Measurements from ENCODE around the gene SHTN1.

Gene SHTN1

DNA sequence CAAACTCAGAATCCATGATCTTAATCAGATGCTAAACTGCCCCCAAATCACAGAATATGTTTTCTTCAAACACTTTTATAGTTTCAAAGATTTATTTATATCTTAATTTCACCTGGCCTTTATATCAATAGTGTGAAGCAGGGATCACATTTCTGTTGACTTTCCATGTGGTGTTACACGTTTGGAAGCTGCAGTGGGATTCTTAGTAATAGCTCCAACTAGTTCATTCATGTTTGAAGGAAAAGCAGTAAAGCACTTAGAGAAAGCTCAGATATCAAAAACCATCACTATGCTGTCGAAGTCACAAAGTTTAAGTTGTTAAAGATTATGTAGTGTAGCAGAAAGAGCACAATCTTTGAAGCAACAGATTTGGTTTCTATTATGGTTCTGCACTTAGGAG lies 138.9 kb downstream of the SHTN1 start:
- no peak for DNase-seq

- DNase-seq = no peak
Measured at GRCh38 chr10:116864436-116864835, 140.6 kb downstream of the SHTN1 start.

DNA sequence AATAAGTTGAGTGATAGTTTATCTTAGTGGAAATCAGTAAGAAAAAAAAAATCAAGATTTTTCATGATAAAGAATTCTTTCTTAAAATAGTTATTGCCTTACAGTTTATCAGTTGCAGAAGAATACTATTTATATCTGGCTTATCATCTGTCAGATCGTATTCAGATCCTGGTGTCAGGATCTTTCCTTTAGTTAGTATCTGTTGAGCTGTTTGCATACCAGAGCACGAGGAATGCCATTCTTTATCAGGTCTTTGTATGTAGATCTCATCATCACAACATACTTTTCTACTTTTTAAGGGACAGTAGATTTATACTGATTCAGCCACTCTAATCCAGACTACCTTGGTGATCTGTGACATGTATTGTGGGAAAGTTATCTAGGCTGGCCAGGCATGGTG lies 143.2 kb downstream of the SHTN1 start:
- DNase-seq = no peak

DNA sequence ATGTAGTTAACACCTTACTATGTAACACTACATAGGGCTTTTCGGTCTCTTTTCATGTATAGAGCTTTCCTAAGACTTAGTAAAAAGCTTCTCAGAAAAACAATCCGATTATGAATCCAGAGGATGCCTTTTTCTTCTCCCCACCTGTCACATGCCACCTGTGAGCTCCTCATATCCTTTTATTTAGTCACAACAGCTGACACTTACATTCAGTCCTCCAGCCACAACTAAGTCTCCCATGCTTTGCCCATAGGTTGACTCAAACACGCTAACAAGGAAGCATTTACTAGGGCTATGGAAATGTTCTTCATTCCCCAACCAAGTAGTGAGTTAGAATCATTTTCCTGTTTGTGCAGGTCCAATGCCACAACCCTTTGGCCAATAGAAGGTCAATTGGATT lies 147.8 kb downstream of the SHTN1 start:
- DNase-seq = no peak

DNA sequence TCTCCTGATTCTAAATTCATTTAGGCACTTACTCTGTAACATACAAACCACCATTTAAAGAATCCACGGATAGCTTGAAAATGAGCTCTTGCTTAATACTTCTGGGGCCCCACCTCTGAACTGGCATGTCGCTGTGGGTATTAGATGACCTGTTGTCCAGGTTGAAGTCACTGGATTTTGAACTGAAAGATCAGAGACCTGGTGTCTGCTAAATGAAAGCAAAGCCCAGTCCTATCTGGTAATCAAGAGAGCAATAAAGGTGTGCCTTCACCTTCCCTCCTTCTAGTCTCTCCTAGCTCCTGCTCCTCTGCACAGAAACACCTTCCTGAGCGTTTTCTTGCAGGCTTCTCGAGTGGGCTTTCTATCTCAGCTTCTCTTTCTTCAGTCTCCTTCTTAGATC lies 151.3 kb downstream of the SHTN1 start:
- no peak for DNase-seq

- no peak for DNase-seq
Measured at GRCh38 chr10:116853287-116853686, 151.7 kb downstream of the SHTN1 start.

DNA sequence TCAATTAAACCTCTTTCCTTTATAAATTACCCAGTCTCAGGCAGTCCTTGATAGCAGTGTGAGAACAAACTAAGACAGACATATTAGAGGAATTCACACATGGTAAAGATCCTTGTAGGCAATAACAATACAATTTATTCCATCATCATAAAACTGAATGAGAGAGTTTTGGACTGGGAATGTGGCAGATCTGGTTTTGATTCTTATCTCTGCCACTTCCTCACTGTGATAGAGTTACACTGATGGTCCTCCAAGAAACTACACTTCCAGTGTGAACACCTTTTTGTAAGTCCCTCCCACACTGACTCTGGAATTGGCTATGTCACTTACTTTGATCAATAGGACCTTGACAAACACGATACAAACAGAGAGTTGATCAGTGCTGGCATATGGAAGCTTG lies 152.7 kb downstream of the SHTN1 start:
- DNase-seq = no peak

- no peak for DNase-seq
Measured at GRCh38 chr10:116850058-116850611, 154.9 kb downstream of the SHTN1 start.

DNA sequence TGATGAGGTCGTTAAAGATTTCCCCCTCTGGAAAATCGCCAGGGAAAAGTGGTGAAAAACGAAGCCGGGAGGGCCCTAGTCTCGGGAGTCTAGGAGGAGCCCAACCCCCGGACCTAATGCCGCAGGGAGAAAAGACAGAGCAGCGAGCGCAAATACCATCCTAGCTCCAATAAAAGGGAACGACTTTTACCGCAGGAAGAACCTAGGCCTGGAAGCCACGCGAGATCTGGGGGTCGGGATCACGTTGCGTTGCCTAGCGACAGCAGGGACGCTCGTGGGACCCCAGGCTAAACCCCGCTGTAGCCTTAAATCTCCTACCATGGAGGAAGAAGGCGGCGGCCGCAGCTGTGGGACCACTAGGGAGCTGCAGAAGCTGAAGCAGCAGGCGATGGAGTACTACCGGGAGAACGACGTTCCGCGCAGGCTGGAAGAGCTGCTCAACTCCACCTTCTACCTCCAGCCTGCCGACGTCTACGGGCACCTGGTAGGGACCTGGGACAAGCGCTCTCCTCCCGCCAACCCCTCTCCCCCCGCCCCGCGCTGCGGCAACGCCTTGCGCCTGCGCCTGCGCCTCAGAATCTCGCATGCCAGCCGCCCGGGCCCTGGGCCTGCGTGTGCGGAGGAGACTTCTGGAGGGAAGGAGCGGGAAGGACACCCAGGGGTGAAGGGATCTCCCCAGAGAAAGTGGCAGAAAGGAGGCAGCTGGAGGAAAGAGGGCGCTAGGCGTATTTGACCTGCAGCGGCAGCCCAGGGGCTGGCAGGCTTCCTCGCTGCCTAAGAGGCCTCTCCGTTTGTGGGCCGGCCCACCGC lies 155.5 kb downstream of the SHTN1 start, which contains the start of gene ENO4:
TSS of gene ENO4 (plus strand) at position 252 of the 810 bp plus-strand sequence. CDS start at position 320, 68 bp downstream.
- DNase-seq = peak; percentile 47

- DNase-seq = no peak
Measured at GRCh38 chr10:116848944-116849247, 156.1 kb downstream of the SHTN1 start.

DNA sequence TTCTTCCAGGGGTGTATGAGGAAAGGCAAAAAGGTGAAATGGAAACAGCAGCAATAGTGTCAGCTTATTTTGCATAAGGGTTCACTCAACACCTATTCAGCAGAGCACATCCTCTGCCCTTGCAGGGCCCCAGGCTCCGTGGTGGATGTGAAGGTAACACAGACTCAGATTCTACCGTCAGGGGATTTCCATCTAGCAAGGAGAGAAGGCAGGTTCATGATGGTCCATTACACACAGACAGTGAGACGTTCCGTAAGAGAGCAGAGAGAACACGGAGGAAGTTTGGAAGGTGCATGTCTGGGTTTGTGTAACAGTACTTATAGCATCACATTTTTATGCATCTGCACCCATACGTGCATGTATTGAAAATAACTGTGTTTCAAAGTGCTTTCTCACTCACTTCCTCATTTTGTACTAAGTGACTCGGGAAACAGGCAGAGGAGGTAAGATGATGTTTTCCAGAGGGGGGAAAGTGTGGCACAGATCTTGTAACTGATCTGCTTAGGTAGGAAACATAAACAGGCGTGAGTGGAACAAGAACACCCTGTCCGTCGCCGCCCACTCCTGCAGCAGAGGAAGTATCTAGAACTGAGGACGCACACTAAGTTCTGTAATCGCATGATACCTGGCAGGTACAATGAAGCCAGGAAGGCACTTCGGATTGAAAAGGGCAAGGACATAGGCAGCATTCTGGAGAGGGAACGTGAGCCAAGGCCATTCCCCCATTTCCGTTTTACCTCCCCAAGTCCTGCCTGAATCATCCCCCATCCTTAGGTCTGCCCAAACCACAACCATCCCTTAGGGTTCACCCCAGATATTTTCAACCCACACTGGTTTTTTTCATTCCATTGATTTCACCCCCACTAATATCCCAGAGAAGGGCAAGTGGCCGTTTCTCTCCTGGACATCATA lies 156.7 kb downstream of the SHTN1 start:
- no peak for DNase-seq

DNA sequence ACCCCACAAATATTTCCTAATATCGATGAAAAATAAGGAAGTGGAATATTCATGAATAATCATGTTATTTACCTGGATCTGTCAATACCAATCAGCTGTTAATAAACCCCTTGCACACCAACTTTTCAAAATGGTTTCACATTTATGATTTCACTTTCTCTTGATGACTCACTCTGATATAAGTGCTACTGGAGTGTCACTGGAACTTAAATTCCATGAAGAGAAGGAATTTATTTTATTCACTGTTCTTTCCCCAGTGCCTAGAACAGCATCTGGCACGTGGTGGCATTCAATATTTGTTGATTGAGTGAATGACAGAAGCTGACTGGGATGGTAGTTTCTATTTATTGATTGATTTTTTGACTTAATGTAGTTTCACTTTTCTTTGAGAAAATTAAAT lies 159.2 kb downstream of the SHTN1 start:
- DNase-seq = no peak

DNA sequence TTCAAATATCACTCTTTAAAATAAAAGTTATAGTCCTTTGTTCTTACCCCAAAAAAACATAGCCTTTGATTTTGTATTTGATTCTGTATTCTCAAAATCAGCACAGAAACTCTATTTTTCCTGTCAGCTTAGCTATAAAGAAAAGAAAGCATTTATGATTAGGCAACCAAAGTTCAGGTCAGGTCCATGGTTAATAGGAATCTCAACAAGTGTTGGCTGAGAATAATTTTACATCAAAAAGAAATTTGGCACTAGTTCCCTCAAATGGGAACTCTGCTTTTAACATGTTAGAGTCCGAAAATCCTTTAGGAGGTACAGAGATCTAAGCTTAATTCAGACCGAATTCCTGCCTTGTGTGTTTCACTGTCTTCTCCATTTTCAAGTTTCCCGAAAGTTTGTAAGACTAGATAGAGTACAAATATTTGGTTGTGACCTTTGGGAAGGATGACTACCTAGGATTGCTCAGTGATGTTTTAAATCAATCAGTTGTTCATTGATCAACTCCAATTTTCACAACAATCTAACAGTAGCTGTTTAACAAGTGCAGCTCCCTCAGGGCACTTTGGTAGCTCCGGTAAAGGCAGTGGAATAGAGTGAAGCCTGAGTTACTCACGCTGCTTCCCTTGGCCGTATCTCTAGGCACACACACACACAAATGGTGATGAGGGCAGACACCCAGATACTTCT lies 164.5 kb downstream of the SHTN1 start:
- no peak for DNase-seq

- no peak for DNase-seq
Measured at GRCh38 chr10:116838143-116838725, 166.8 kb downstream of the SHTN1 start.

DNA sequence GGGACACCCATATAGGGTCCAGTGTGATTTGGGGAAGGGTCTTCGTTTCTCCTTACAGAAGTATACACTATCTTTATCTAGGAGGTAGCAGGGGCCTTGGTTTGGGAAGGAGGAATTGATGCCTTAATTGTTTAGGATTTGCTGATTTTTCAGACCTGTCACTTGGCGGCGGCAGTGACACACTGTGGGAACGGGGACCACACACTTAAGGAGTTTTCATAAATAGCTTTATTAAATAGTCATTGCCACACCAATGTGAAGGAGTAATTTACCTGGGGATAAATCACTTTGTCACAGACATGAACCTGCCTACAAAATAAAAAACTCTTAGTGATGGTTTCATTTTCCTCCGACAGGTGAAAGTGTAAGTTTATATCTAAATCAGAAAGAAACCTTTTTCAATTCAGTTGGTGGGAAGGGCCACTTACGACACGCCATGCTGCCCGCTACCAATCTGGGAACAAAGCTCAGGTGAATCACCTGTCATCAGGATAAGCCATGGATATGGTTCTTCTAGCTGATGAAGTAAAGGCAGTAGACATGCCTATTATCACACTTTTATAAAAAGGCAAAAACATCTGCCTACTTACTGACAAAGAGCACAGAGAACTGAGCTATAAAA lies 168.0 kb downstream of the SHTN1 start:
- DNase-seq = peak; percentile 15

DNA sequence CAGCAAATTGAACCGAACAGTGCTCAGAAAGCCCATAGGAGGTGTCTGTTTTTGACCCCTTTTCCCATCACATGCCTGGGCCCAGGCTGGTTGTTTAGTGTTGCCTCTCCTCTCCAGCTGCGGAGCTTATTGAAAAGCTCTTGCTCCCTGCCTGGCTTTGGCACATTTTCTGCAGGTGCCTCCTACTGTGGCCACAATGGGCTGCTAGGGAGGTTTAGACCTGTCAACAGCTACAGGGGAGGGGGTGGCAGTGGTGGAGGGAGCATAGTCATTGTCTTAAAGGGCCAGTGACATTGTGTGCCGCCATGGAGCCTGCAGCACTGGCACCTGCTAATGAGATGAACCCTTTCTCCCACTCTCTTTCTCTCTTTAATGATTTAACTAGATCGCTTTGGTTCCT lies 168.9 kb downstream of the SHTN1 start:
- peak; percentile 13 for DNase-seq

- DNase-seq = no peak
Measured at GRCh38 chr10:116835658-116836057, 169.3 kb downstream of the SHTN1 start.

DNA sequence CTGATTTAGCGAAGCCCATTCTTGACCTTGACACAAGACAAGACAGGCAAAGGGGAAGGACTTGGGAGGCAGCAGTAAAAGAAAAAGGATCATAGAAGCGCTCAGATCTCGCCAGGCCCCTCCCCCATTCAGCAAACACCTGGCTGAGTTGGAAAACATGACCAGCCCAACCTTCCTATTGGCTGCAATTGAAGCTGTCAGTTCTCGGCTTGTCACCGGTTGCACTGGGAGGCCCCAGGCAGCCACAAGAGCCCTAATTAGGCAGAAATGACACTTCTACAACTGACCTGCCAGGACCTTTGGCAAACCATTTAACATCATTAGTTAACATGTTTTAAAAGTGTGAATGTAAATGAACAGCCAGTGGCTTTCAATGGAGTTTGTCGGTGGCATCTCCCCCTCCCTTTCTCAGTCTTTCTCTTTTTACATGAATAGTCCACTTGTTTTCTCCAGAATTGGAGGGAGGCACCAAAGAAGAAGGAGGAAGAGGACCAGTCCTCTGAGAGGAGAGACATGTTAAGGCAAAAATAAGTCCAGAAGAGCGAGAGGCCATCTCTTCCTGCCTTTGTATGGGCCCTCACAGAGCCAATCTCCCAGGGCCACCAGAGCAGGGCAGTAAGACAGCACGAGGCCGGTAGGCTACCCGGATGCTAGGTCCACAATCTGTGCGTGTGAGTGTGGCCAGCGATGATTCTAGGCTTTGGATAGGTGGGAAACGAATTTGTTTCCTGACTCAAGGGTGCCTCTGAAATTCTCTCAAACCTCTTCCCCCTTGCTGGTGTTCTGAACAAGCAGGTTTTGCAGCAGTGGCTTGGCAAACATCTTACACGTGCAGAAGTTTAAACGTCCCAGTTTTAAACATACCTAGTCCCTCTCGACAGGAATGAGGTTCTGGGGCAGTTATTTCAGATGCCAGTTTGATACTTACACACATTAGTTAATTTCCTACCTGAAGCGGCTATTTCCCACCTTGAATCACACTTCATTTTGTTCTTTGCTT lies 170.7 kb downstream of the SHTN1 start:
- DNase-seq = no peak

DNA sequence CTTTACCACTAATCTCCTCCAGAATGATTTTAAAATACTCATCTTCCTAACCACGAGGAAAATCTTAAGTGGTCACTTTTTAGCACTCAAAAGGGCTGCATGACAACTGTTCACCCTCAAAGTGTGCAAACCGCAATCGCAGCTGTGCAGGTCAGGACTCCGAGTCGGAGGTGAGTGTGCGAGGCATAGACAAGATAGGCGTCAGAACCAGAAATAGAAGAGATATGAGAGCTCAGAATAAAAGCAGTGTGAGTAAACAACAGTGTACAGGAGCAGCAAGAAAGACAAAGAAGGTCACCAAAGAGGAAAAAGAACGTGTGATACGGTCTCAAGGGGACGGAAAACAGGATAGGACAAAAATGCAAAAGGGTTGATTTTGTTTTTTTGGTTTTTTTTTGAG lies 173.2 kb downstream of the SHTN1 start:
- DNase-seq = no peak

All from NCI-H2107 (cell line).